GM23248 (cell line): ENCODE results near the gene S100A12.

Experiments
- EZH2 ChIP-seq: fragments of 200-600 bp; sonication (generic); IDR thresholded peaks from 2 replicates; pipeline ENCODE4 v1.6.1; 2018; ENCODE audit warnings: antibody characterized with exemption, mild to moderate bottlenecking; ENCODE audit not compliant: insufficient read depth, poor library complexity, severe bottlenecking
- EZH2phosphoT487 ChIP-seq: fragments of 200-600 bp; sonication (generic); IDR thresholded peaks from 2 replicates; pipeline ENCODE4 v1.6.1; 2018; ENCODE audit warnings: antibody characterized with exemption, moderate library complexity, mild to moderate bottlenecking, low read depth; ENCODE audit not compliant: insufficient read depth

DNA sequence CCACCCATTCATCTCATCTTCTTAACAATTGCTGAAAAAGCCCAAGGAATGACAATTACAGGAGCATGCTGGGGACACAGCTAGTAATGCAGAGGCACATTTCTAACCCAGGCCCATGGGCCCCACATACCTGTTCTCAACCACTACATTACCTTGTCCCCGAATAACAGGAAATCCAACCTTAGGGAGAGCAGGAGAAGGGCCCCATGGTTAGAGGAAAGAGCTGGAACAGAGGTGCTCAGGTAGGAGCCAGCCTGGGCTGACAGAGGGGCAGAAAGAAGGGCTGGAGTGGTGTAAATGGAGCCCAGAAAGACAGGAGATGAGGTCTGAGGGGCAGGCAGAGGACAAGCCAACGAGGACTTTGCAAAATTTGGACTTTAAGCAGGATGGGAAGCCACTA is 26.8 kb upstream of the S100A12 start:
- no peak for TF ChIP-seq EZH2
- no peak for TF ChIP-seq EZH2phosphoT487
